HUES64 (cell line): ENCODE results near the gene PEX11A.
A peak's percentile ranks its signal among the peaks of the same experiment; 100 is the strongest.

Experiments
- H3K27ac ChIP-seq: 2 replicates; pipeline ENCODE4 v1.7.0; 2013; ENCODE audit warnings: low read depth, low read length, inconsistent platforms
- H3K27me3 ChIP-seq: 2 replicates; pipeline ENCODE4 v1.6.1; 2013; ENCODE audit warnings: mild to moderate bottlenecking, low read length; ENCODE audit not compliant: insufficient read depth
- H3K36me3 ChIP-seq: 2 replicates; pipeline ENCODE4 v1.6.1; 2013; ENCODE audit warnings: mild to moderate bottlenecking, low read length; ENCODE audit not compliant: insufficient read depth
- H3K4me1 ChIP-seq: 2 replicates; pipeline ENCODE4 v1.6.1; 2013; ENCODE audit warnings: mild to moderate bottlenecking, low read length, moderate library complexity; ENCODE audit not compliant: insufficient read depth
- H3K4me3 ChIP-seq: 2 replicates; pipeline ENCODE4 v1.5.1; 2013; ENCODE audit warnings: mild to moderate bottlenecking, low read length, moderate library complexity
- H3K9ac ChIP-seq: 2 replicates; pipeline ENCODE4 v1.6.1; 2013; ENCODE audit warnings: mild to moderate bottlenecking, low read depth, low read length
- H3K9me3 ChIP-seq: 2 replicates; pipeline ENCODE4 v1.6.1; 2013; ENCODE audit warnings: low read depth, low read length; ENCODE audit not compliant: insufficient read depth
- WGBS: fragments of 150-250, 120-280 bp; methylation state at CpG from one replicate; pipeline ENCODE4 v1.1.7; 2013; ENCODE audit warnings: missing lambda C conversion rate; 5-methylcytosine and 5-hydroxymethylcytosine counted together

The PEX11A gene

GRCh38 chr15:89666184-89666857, 24.2 kb downstream of the PEX11A start:
- Histone ChIP-seq H3K4me1 (peaks cover 7% of the 10 kb centered on the region), H3K27me3 (peaks cover 31% of the 10 kb centered on the region), H3K36me3 (no peaks in the 10 kb centered on the region), H3K27ac (no peak overlapping the region), H3K9ac (no peak overlapping the region), H3K9me3 (no peaks in the 10 kb centered on the region), H3K4me3 (peak overlapping the region; percentile 52)
- 75% methylated on average over 8 of the region's 8 CpGs for WGBS

GRCh38 chr15:89665449-89666181, 24.9 kb downstream of the PEX11A start:
- Histone ChIP-seq H3K27ac (no peak overlapping the region), H3K4me1 (peaks cover 7% of the 10 kb centered on the region), H3K36me3 (no peaks in the 10 kb centered on the region), H3K9me3 (no peaks in the 10 kb centered on the region), H3K4me3 (peak overlapping the region; percentile 52), H3K27me3 (peaks cover 31% of the 10 kb centered on the region), H3K9ac (0 out of 2 replicates have a peak overlapping the region, but pooled peaks have one; percentile 37)
- 4% methylated on average over 72 of the region's 72 CpGs for WGBS

DNA sequence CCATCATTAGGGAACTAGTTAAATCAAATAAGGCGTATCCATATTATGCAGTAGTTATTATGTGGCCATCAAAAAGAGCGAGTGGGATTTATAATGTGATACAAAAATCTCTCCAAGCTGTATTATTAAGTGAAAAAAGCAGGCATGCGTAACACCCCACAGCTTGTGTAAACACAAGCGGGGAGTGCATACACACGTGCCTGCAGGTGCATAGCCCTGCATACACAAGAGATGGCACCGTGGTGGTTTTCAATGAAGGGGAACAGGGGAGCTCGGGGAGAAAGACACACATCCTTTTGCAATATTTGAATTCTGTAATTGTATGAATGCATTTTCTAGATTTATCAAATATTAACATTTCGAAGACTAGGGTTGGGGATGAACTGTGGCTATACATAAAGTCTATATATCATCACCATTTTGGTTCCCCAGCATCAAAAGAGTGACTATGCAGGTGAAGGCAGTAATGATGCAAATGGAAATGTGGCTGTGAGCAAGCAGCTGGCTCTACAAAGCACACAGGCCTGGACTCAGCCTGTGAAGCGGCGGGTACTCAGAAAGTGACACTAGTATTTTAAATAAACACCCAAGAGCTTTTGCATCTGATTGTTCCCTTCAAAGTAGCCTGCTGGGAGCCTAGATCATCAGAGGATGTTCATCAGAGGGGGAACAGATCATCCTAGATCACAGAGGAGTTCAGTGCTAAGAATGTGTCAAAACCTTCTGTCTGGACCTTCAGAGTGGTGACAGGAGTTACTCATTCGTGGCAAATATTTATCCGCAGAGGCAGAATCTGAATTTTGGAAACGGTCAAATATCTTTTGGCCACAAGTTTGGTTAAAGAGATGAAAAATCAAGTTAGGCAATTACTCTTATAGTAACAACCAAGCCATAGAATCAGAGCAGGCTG, 25.9 kb downstream of the PEX11A start:
- Histone ChIP-seq H3K27ac (no peak overlapping the region), H3K4me1 (peaks cover 7% of the 10 kb centered on the region), H3K36me3 (no peaks in the 10 kb centered on the region), H3K9ac (no peak overlapping the region), H3K27me3 (peaks cover 34% of the 10 kb centered on the region), H3K4me3 (peak overlapping the region; percentile 52), H3K9me3 (no peaks in the 10 kb centered on the region)
- WGBS, result 68% methylated on average over 12 of the region's 13 CpGs

DNA sequence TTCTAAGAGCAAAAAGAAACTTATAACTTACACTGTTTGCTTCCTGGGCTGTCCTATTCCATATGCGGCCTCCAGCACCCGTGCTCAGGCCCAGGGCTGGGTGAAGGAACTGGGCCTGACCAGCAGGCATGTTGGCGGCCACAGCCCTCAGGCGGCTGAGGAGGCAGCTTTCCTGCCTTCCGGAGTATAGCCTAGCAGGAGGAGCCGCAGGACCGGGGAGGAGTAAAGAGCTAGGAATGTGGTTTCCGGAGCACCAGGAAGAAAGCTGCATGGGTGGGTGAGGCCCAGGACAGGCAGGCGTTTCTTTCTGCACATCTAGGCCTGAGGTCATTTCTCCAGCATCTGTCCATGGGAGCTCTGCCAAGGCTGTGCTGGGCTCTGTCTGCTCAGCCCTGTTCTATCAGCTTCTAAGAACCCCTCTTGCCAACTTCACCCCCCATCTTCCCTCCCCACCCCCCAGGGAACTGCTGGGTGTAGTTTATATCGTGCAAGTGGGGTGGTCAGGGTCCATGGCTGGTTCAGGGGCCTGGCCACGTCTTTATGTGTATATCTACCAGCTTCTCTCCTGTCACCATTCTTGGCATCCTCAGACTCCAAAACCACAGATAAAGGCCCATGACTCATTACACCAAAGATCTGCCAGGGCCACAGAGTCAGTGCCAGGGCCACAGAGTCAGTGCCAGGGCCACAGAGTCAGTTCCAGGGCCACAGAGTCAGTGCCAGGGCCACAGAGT, 27.5 kb downstream of the PEX11A start:
- Histone ChIP-seq H3K36me3 (no peaks in the 10 kb centered on the region), H3K4me3 (no peak overlapping the region), H3K9ac (no peak overlapping the region), H3K4me1 (peaks cover 7% of the 10 kb centered on the region), H3K27me3 (peaks cover 41% of the 10 kb centered on the region), H3K9me3 (no peaks in the 10 kb centered on the region), H3K27ac (no peak overlapping the region)
- WGBS, result 68% methylated on average over 11 of the region's 11 CpGs

DNA sequence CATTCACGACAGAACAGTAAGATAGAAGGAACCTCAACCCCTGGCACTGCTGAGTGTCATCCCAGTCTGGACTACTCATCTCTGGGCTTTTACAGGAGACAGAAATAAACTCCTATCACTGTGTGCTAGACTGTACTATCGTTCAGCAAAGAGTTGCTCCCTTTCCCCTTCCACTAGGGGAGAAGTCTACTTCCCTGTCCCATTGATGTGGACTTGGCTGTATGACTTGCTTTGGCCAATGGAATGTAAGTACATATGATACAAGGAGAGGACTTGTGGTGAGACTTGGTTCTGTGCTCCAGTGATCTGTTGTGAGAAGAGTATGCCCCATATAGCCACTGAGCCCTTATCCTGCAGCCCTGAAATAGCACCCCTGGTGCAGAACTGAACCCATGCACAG, 30.0 kb downstream of the PEX11A start:
- no peak overlapping the region for H3K4me3 ChIP-seq
- no peaks in the 10 kb centered on the region for H3K9me3 ChIP-seq
- H3K27me3 ChIP-seq, result peaks cover 26% of the 10 kb centered on the region
- no peak overlapping the region for H3K9ac ChIP-seq
- peaks cover 4% of the 10 kb centered on the region for H3K4me1 ChIP-seq
- no peak overlapping the region for H3K27ac ChIP-seq
- H3K36me3 ChIP-seq, result no peaks in the 10 kb centered on the region
- 94% methylated on average over 2 of the region's 2 CpGs for WGBS

DNA sequence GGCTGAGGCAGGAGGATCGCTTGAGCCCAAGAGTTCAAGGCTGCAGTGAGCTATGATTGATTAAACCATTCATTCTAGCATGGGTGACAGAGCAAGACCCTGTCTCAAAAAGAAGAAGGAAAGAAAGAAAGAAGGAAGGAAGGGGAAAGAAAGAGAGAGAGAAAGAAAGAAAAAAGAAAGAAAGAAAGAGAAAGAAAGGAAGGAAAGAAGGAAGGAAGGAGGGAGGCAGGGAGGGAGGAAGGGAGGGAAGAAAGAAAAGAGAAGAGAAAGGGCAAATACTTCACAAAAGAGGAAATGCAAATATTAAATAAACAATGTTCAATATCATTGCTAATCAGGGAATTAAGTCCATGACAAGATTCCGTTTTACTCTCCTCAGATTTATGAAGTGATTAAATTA, 31.3 kb downstream of the PEX11A start:
- H3K27me3 ChIP-seq, result peaks cover 14% of the 10 kb centered on the region
- no peaks in the 10 kb centered on the region for H3K36me3 ChIP-seq
- no peak overlapping the region for H3K9ac ChIP-seq
- H3K27ac ChIP-seq, result no peak overlapping the region
- no peaks in the 10 kb centered on the region for H3K4me1 ChIP-seq
- no peak overlapping the region for H3K4me3 ChIP-seq
- no peaks in the 10 kb centered on the region for H3K9me3 ChIP-seq
- 86% methylated on average over 2 of the region's 2 CpGs for WGBS

DNA sequence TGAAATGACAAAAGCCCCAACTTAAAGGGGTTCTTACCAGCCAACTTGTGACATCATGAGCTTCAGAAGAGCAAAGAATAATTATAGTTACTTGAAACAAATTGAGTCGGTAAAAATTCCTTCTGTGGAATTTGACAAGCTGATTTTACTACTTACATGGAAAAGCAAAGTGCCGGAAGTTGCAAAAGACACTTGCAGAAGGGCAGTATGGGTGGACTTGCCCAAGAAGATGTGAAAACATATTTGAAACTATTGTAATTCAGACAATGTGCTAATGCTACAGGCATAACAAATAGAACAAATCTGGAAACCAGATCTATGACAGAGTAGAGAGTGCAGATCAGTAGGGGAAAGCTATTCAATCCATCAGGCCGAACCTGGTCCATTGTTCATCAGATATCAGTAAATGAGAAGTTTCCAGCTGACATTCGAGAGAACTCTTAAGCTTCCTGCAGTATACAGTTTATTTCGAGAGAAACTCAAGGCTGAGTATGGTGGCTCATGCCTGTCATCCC, 32.8 kb downstream of the PEX11A start:
- Histone ChIP-seq H3K9ac (no peak overlapping the region), H3K27me3 (peaks cover 10% of the 10 kb centered on the region; the same call in 1 of the 2 replicates)
- 92% methylated on average over 5 of the region's 5 CpGs for WGBS

GRCh38 chr15:89656116-89656815, 34.3 kb downstream of the PEX11A start:
- WGBS, result 87% methylated on average over 7 of the region's 7 CpGs
- Histone ChIP-seq H3K4me1 (no peaks in the 10 kb centered on the region), H3K27me3 (peaks cover 10% of the 10 kb centered on the region; the same call in 1 of the 2 replicates), H3K4me3 (no peak overlapping the region), H3K9me3 (no peaks in the 10 kb centered on the region), H3K36me3 (peaks cover 5% of the 10 kb centered on the region; the same call in 1 of the 2 replicates), H3K27ac (no peak overlapping the region), H3K9ac (no peak overlapping the region)

More for the DNA sequence above, 32.8 kb downstream of the PEX11A start:
- Histone ChIP-seq H3K4me1 (no peaks in the 10 kb centered on the region), H3K36me3 (no peaks in the 10 kb centered on the region), H3K27ac (no peak overlapping the region), H3K9me3 (no peaks in the 10 kb centered on the region), H3K4me3 (no peak overlapping the region)

GRCh38 chr15:89654847-89655805, 35.4 kb downstream of the PEX11A start, which contains the start of gene KIF7:
TSS of gene KIF7 (minus strand) at chr15:89655467. CDS start at chr15:89652930, 2,537 bp downstream.
- peaks cover 6% of the 10 kb centered on the region; the same call in 1 of the 2 replicates for H3K36me3 ChIP-seq
- no peak within 1 kb of the TSS for H3K27ac ChIP-seq
- peaks cover 6% of the 10 kb centered on the region; the same call in 1 of the 2 replicates for H3K27me3 ChIP-seq
- WGBS, result 1% methylated on average over 87 of the region's 87 CpGs
- peak within 1 kb of the TSS; percentile 81 for H3K9ac ChIP-seq
- peak within 1 kb of the TSS; percentile 90 for H3K4me3 ChIP-seq
- H3K4me1 ChIP-seq, result no peaks in the 10 kb centered on the region
- H3K9me3 ChIP-seq, result no peaks in the 10 kb centered on the region
